T-cell (primary cell): ENCODE measurements around the gene MCM5. TPM values are rescaled to one million over a fixed set of nuclear protein-coding genes. Genes with fewer than 3 reads are reported as not detected.

ENCODE experiments used
- ATAC-seq, 4 experiments: fragments of 200-7000 bp in 3 of 4; fragments of 150-1000 bp in 1 of 4; cut with Tn5 transposase; replicated peaks in 1 of 4; 1 replicate in 3 of 4; 2 replicates in 1 of 4; pipeline ENCODE4 v1.10.0; 2021; ENCODE audit warnings: moderate library complexity in 3 of 4, mild to moderate bottlenecking in 2 of 4, moderate number of reproducible peaks in 1 of 4
- CTCF ChIA-PET, 2 donors: fragments of 300-600 bp; sonication (Branson Sonifier 250); formaldehyde crosslinking; loops; one replicate each; lab custom pipeline; 2022; ENCODE audit warnings: antibody characterized with exemption in 2 of 2; lab: Charles Lee
- POLR2A ChIA-PET, 2 donors: fragments of 300-600 bp; sonication (Branson Sonifier 250); formaldehyde crosslinking; loops; one replicate each; lab custom pipeline; 2022; ENCODE audit warnings: antibody characterized with exemption in 2 of 2; lab: Charles Lee
- DNase-seq, 35 experiments: peaks; one replicate each; pipeline versions ENCODE4 v3.0.0 to v3.0.0-alpha.2; 2013 to 2023
- H3K27ac ChIP-seq: one replicate; pipeline ENCODE4 v1.5.1; 2013; ENCODE audit warnings: low read length
- H3K27me3 ChIP-seq, 2 experiments: replicated peaks in 1 of 2; 1 replicate in 1 of 2; 2 replicates in 1 of 2; pipeline versions ENCODE4 v1.6.1 to v1.7.0; 2013; ENCODE audit warnings: low read length in 1 of 2, mixed read lengths in 1 of 2; ENCODE audit not compliant: control insufficient read depth in 2 of 2, insufficient read depth in 2 of 2; ENCODE audit errors: extremely low read depth in 1 of 2
- H3K36me3 ChIP-seq, 2 donors: 1 replicate in 1 of 2; 2 replicates in 1 of 2; pipeline versions ENCODE4 v1.6.1 to v1.7.0; 2013; ENCODE audit warnings: low read length in 1 of 2; ENCODE audit not compliant: control insufficient read depth in 2 of 2, insufficient read depth in 1 of 2; ENCODE audit errors: extremely low read depth in 1 of 2
- H3K4me1 ChIP-seq, 2 experiments: 1 replicate in 1 of 2; 2 replicates in 1 of 2; pipeline versions ENCODE4 v1.6.1 to v1.7.0; 2013; ENCODE audit warnings: low read length in 2 of 2, mixed read lengths in 1 of 2; ENCODE audit not compliant: insufficient read depth in 2 of 2, control insufficient read depth in 1 of 2; ENCODE audit errors: extremely low read depth in 1 of 2
- H3K4me3 ChIP-seq, 2 donors: 1 replicate in 1 of 2; 2 replicates in 1 of 2; pipeline versions ENCODE4 v1.5.1 to v1.7.0; 2013; ENCODE audit warnings: mild to moderate bottlenecking in 2 of 2, low read length in 1 of 2, moderate library complexity in 1 of 2; ENCODE audit not compliant: control insufficient read depth in 1 of 2; ENCODE audit errors: extremely low read depth in 1 of 2
- H3K9me3 ChIP-seq: 2 replicates; pipeline ENCODE4 v1.7.0; 2013
- H3K27ac Mint-ChIP-seq, 2 donors: one replicate each; pipeline ENCODE4 v1.8.0; 2020 to 2021; ENCODE audit warnings: mild to moderate bottlenecking in 2 of 2, mixed read lengths in 2 of 2
- H3K27me3 Mint-ChIP-seq, 2 donors: one replicate each; pipeline ENCODE4 v1.8.0; 2021 to 2022; ENCODE audit warnings: mixed read lengths in 2 of 2
- H3K36me3 Mint-ChIP-seq: one replicate; pipeline ENCODE4 v1.8.0; 2021; ENCODE audit warnings: mixed read lengths
- H3K4me1 Mint-ChIP-seq, 3 donors: one replicate each; pipeline ENCODE4 v1.8.0; 2020 to 2022; ENCODE audit warnings: mixed read lengths in 3 of 3, mild to moderate bottlenecking in 1 of 3
- H3K4me3 Mint-ChIP-seq, 3 donors: one replicate each; pipeline ENCODE4 v1.8.0; 2020 to 2022; ENCODE audit warnings: mild to moderate bottlenecking in 3 of 3, mixed read lengths in 3 of 3, moderate library complexity in 3 of 3
- H3K9me3 Mint-ChIP-seq, 3 donors: one replicate each; pipeline ENCODE4 v1.8.0; 2020 to 2022; ENCODE audit warnings: mixed read lengths in 3 of 3
- WGBS: methylation state at CpG from one replicate; pipeline ENCODE4 v1.1.5; 2013; ENCODE audit warnings: missing lambda C conversion rate; ENCODE audit not compliant: insufficient coverage; 5-methylcytosine and 5-hydroxymethylcytosine counted together
- total RNA-seq, 35 experiments: library from RNA in 6 of 35; stranded (reverse) in 6 of 35; fragments of 120-200 nt in 1 of 35; gene quantifications; one replicate each; pipeline versions ENCODE4 v1.2.1 to v1.2.4 and lab custom pipeline; 2013 to 2026

Gene MCM5
- total RNA-seq, 5 donors from 2014 or later (not counting 1 experiment from before 2014, with no cell fraction given), result 34.7 to 66.8 (median 58.7) TPM

DNA sequence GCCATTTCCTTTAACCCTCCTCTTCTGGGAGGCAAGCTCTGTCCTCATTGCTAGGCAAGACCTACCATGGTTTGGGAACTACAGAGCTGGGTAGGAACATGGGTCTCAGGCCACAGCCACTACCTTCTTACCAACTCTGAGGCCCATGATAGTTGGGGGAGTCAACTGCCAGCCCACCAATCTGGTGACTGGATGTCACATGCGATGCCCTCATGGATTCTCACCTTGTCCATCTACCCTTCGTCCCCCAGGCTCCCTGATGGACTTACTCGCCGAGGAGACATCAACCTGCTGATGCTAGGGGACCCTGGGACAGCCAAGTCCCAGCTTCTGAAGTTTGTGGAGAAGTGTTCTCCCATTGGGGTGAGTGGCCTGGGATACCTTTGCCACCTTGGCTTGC lies 13.7 kb downstream of the MCM5 start:
- Histone ChIP-seq H3K27me3 (no peaks in the 10 kb centered on the region), H3K4me3 (no peak overlapping the region), H3K9me3 (no peaks in the 10 kb centered on the region), H3K27ac (no peak overlapping the region), H3K36me3 (peaks cover 22 to 86% of the 10 kb centered on the region in 2 donors), H3K4me1 (peaks cover 0 to 18% of the 10 kb centered on the region in 2 experiments)
- H3K4me1 Mint-ChIP-seq, result peaks cover 0 to 16% (median 0%) of the 10 kb centered on the region in 3 donors
- H3K4me3 Mint-ChIP-seq, result no peak overlapping the region
- no peaks in the 10 kb centered on the region for H3K27me3 Mint-ChIP-seq
- H3K36me3 Mint-ChIP-seq, result peaks cover 50% of the 10 kb centered on the region
- H3K9me3 Mint-ChIP-seq, result no peaks in the 10 kb centered on the region
- no CpG with 5 or more reads among the region's 4 CpGs for WGBS
- no peak overlapping the region for H3K27ac Mint-ChIP-seq
- DNase-seq (no peak), ATAC-seq (no peak)
- POLR2A ChIA-PET, result no interaction called here
- CTCF ChIA-PET, result no interaction called here

GRCh38 chr22:35417606-35418005 lies 17.7 kb downstream of the MCM5 start:
- Mint-ChIP-seq H3K4me1 (no peaks in the 10 kb centered on the region), H3K27ac (no peak overlapping the region), H3K9me3 (no peaks in the 10 kb centered on the region), H3K4me3 (no peak overlapping the region), H3K36me3 (peaks cover 51% of the 10 kb centered on the region), H3K27me3 (no peaks in the 10 kb centered on the region)
- no peaks in the 10 kb centered on the region for H3K27me3 ChIP-seq
- H3K4me3 ChIP-seq, result no peak overlapping the region
- H3K4me1 ChIP-seq, result no peaks in the 10 kb centered on the region
- CTCF ChIA-PET, result no interaction called here
- H3K9me3 ChIP-seq, result no peaks in the 10 kb centered on the region
- peaks cover 30 to 93% of the 10 kb centered on the region in 2 donors for H3K36me3 ChIP-seq
- 100% methylated on average over 6 of the region's 9 CpGs for WGBS
- H3K27ac ChIP-seq, result no peak overlapping the region
- ATAC-seq (no peak), DNase-seq (no peak)
- POLR2A ChIA-PET, result no interaction called here

GRCh38 chr22:35418088-35418487 lies 18.1 kb downstream of the MCM5 start:
- Mint-ChIP-seq H3K36me3 (peaks cover 55% of the 10 kb centered on the region), H3K27me3 (no peaks in the 10 kb centered on the region), H3K4me1 (no peaks in the 10 kb centered on the region), H3K27ac (no peak overlapping the region), H3K4me3 (no peak overlapping the region), H3K9me3 (no peaks in the 10 kb centered on the region)
- Histone ChIP-seq H3K27me3 (no peaks in the 10 kb centered on the region), H3K27ac (no peak overlapping the region), H3K4me1 (no peaks in the 10 kb centered on the region), H3K36me3 (peaks cover 34 to 97% of the 10 kb centered on the region in 2 donors), H3K9me3 (no peaks in the 10 kb centered on the region), H3K4me3 (no peak overlapping the region)
- ChIA-PET POLR2A (interaction anchor here in 1 of 2 donors (0.5 kb wide), 1 partner anchor 287 kb away, joined by 3 read pairs; no protein-coding TSS in a partner anchor), CTCF (no interaction called here)
- DNase-seq, result no peak
- no peak for ATAC-seq
- WGBS, result 100% methylated on average over 3 of the region's 8 CpGs

GRCh38 chr22:35418731-35419130 lies 18.8 kb downstream of the MCM5 start:
- H3K4me3 Mint-ChIP-seq, result no peak overlapping the region
- no peak overlapping the region for H3K4me3 ChIP-seq
- H3K4me1 ChIP-seq, result no peaks in the 10 kb centered on the region
- DNase-seq (no peak), ATAC-seq (no peak)
- H3K36me3 ChIP-seq, result peaks cover 34 to 96% of the 10 kb centered on the region in 2 donors
- WGBS, result 81% methylated on average over 3 of the region's 3 CpGs
- H3K9me3 Mint-ChIP-seq, result no peaks in the 10 kb centered on the region
- no peak overlapping the region for H3K27ac ChIP-seq
- no peaks in the 10 kb centered on the region for H3K27me3 Mint-ChIP-seq
- no peak overlapping the region for H3K27ac Mint-ChIP-seq
- H3K4me1 Mint-ChIP-seq, result no peaks in the 10 kb centered on the region
- CTCF ChIA-PET, result no interaction called here
- POLR2A ChIA-PET, result interaction anchor here in 1 of 2 donors (0.5 kb wide), 1 partner anchor 286 kb away, joined by 3 read pairs; no protein-coding TSS in a partner anchor
- H3K36me3 Mint-ChIP-seq, result peaks cover 61% of the 10 kb centered on the region
- no peaks in the 10 kb centered on the region for H3K9me3 ChIP-seq
- no peaks in the 10 kb centered on the region for H3K27me3 ChIP-seq

- 98% methylated on average over 9 of the region's 10 CpGs for WGBS
- Mint-ChIP-seq H3K4me3 (no peak overlapping the region), H3K36me3 (peaks cover 69% of the 10 kb centered on the region), H3K27me3 (no peaks in the 10 kb centered on the region), H3K4me1 (peaks cover 0 to under 1% (median 0%) of the 10 kb centered on the region in 3 donors), H3K9me3 (no peaks in the 10 kb centered on the region), H3K27ac (no peak overlapping the region)
- Histone ChIP-seq H3K4me1 (no peaks in the 10 kb centered on the region), H3K4me3 (no peak overlapping the region), H3K36me3 (peaks cover 34 to 96% of the 10 kb centered on the region in 2 donors), H3K9me3 (no peaks in the 10 kb centered on the region), H3K27ac (no peak overlapping the region), H3K27me3 (no peaks in the 10 kb centered on the region)
- ATAC-seq (no peak), DNase-seq (no peak)
- ChIA-PET POLR2A (no interaction called here), CTCF (no interaction called here)
These were observed 19.8 kb downstream of the MCM5 start for GRCh38 chr22:35419756-35420155.

DNA sequence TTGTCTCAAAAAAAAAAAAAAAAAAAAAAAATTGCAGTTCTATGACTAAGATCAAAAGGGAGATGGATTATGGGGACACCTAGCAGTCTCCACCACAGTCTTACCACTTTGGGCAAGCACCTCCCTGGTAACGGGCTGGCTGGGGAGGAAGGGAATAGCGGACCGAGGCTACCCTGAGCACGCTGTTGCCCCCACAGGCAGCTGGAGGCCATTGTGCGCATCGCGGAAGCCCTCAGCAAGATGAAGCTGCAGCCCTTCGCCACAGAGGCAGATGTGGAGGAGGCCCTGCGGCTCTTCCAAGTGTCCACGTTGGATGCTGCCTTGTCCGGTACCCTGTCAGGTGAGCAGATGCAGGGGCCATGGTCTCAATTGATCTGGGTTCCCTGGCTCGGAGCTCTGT lies 21.2 kb downstream of the MCM5 start:
- no peaks in the 10 kb centered on the region for H3K9me3 ChIP-seq
- H3K27ac Mint-ChIP-seq, result no peak overlapping the region
- H3K4me3 Mint-ChIP-seq, result no peak overlapping the region
- ChIA-PET POLR2A (interaction anchor here in 1 of 2 donors (0.7 kb wide), 1 partner anchor 18 kb away, joined by 11 read pairs; no protein-coding TSS in a partner anchor), CTCF (no interaction called here)
- no peaks in the 10 kb centered on the region for H3K27me3 Mint-ChIP-seq
- peaks cover 64% of the 10 kb centered on the region for H3K36me3 Mint-ChIP-seq
- no peak for ATAC-seq
- DNase-seq, result no peak
- no peak overlapping the region for H3K27ac ChIP-seq
- H3K36me3 ChIP-seq, result peaks cover 31 to 92% of the 10 kb centered on the region in 2 donors
- H3K9me3 Mint-ChIP-seq, result no peaks in the 10 kb centered on the region
- 96% methylated on average over 12 of the region's 12 CpGs for WGBS
- no peaks in the 10 kb centered on the region for H3K27me3 ChIP-seq
- no peaks in the 10 kb centered on the region for H3K4me1 ChIP-seq
- H3K4me1 Mint-ChIP-seq, result peaks cover 0 to 2% (median 0%) of the 10 kb centered on the region in 3 donors
- no peak overlapping the region for H3K4me3 ChIP-seq
